Measurements from ENCODE around the gene VAV3. TPM values are rescaled to one million over a fixed set of nuclear protein-coding genes. Genes with fewer than 3 reads are reported as not detected.

Gene VAV3
- total and polyA plus RNA-seq, 2 of the 8 experiments (the other 6 are each of a cell fraction or from before 2014, with no cell fraction given): 2.9 to 7.9 TPM

DNA sequence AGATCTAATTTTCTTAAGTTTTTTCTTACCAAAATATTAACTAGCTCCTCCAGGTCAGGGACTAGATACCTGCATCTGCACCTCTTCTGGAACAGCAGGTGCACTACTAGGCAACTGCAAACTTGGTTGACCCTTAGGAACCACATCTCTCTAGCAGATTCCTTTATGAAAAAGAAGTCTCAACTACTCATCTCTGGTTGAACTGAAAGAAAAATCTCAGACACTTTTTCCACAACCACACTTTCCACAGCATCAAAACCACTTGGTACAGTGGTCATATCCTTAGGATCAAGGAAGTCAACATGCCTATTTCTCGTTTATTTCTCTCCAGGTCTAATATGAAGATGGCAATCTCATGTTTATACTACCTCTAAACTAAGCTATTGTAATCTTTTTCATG is 52.3 kb downstream of the VAV3 start:
- Histone ChIP-seq H3K4me1 (replicated peaks in 1 of 4; ENCODE audit: control insufficient read depth in 3 of 4, insufficient read depth in 4 of 4, low read length in 3 of 4) (no peaks in the 10 kb centered on the region), H3K9ac (replicated peaks in 1 of 4; ENCODE audit: extremely low read depth in 1 of 4, low read depth in 3 of 4, low read length in 3 of 4) (no peak overlapping the region), H4K91ac (replicated peaks; ENCODE audit: insufficient read length, low read length) (no peak overlapping the region), H4K8ac (ENCODE audit: extremely low read depth, insufficient read depth, low read length) (no peak overlapping the region), H3K14ac (ENCODE audit: insufficient read length) (no peak overlapping the region), H3K4me2 (ENCODE audit: insufficient read depth in 1 of 2, low read depth in 2 of 2, low read length in 2 of 2) (no peak overlapping the region), H3K79me2 (ENCODE audit: control insufficient read depth in 1 of 2, insufficient read depth in 2 of 2, low read length in 2 of 2) (peaks cover 0 to 4% of the 10 kb centered on the region in 2 experiments; a peak in 1 of 4 replicates), H4K5ac (ENCODE audit: insufficient read length, low read depth, low read length) (no peak overlapping the region), H2BK5ac (ENCODE audit: low read depth, low read length) (no peak overlapping the region), H3K9me3 (ENCODE audit: insufficient read depth in 2 of 2, low read depth in 1 of 2, low read length in 1 of 2) (no peaks in the 10 kb centered on the region), H3K23me2 (ENCODE audit: low read depth, low read length) (no peaks in the 10 kb centered on the region), H3K79me1 (ENCODE audit: low read depth, low read length) (no peaks in the 10 kb centered on the region; the same call in 1 of the 2 replicates), H3K23ac (ENCODE audit: insufficient read length) (no peak overlapping the region), H4K20me1 (replicated peaks in 1 of 2; ENCODE audit: control insufficient read depth in 1 of 2, insufficient read depth in 2 of 2, low read length in 2 of 2) (no peaks in the 10 kb centered on the region), H3K4me3 (ENCODE audit: extremely low read depth in 1 of 4, insufficient read depth in 2 of 4, low read depth in 3 of 4, low read length in 4 of 4) (no peak overlapping the region), H2AFZ (ENCODE audit: low read length) (no peak overlapping the region), H3K18ac (ENCODE audit: extremely low read depth, low read length) (no peak overlapping the region), H2AK5ac (ENCODE audit: low read depth, low read length) (no peak overlapping the region), H3K27me3 (replicated peaks in 1 of 4; ENCODE audit: control insufficient read depth in 3 of 4, extremely low read depth in 1 of 4, insufficient read depth in 3 of 4, low read length in 3 of 4) (no peaks in the 10 kb centered on the region; a peak in 1 of 7 replicates), H3K56ac (replicated peaks; ENCODE audit: insufficient read length, low read depth, low read length) (no peak overlapping the region), H2BK12ac (ENCODE audit: low read depth, low read length) (no peak overlapping the region), H2BK120ac (replicated peaks; ENCODE audit: low read depth, low read length) (no peak overlapping the region), H3K36me3 (ENCODE audit: control insufficient read depth in 2 of 4, insufficient read depth in 4 of 4, low read length in 3 of 4) (no peaks in the 10 kb centered on the region), H2BK15ac (ENCODE audit: low read length) (no peak overlapping the region), H3K4ac (replicated peaks; ENCODE audit: insufficient read length, low read depth, low read length) (no peak overlapping the region), H3K27ac (ENCODE audit: low read depth, low read length) (no peak overlapping the region), H2BK20ac (ENCODE audit: low read length) (no peak overlapping the region)
- ChIA-PET POLR2A (ENCODE audit: partially characterized antibody) (no interaction called here), CTCF (ENCODE audit: partially characterized antibody) (no interaction called here)
- DNase-seq (ENCODE audit: low read depth in 1 of 2, low spot score in 2 of 2): no peak
- TF ChIP-seq EGR1 (IDR thresholded peaks at IDR 0.05; ENCODE audit: borderline replicate concordance, low read depth, low read length) (no peak), BRCA1 (IDR thresholded peaks at IDR 0.05; ENCODE audit: low read depth, low read length) (no peak), CTCF (IDR thresholded peaks at IDR 0.05; ENCODE audit: control extremely low read depth in 1 of 3, insufficient read depth in 1 of 3, low read depth in 1 of 3, low read length in 3 of 3) (no peak), MAX (IDR thresholded peaks at IDR 0.05) (no peak), GABPA (IDR thresholded peaks at IDR 0.05; ENCODE audit: borderline replicate concordance, insufficient read depth, low read length) (no peak), TBP (IDR thresholded peaks at IDR 0.05; ENCODE audit: low read depth, low read length) (no peak), CHD1 (IDR thresholded peaks at IDR 0.05; ENCODE audit: low read depth, low read length) (no peak), GTF2F1 (IDR thresholded peaks at IDR 0.05; ENCODE audit: borderline replicate concordance, low read depth, low read length) (no peak)
- TF ChIP-seq, protein P1, sequence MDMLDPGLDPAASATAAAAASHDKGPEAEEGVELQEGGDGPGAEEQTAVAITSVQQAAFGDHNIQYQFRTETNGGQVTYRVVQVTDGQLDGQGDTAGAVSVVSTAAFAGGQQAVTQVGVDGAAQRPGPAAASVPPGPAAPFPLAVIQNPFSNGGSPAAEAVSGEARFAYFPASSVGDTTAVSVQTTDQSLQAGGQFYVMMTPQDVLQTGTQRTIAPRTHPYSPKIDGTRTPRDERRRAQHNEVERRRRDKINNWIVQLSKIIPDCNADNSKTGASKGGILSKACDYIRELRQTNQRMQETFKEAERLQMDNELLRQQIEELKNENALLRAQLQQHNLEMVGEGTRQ (IDR thresholded peaks at IDR 0.05; ENCODE audit: low read length): no peak
- 88% methylated on average over 1 of the region's 1 CpG; no CpG with 5 or more reads in 1 of the 2 experiments for WGBS, 2 experiments (ENCODE audit: extremely low coverage in 1 of 2, insufficient coverage in 1 of 2, insufficient read length in 1 of 2, insufficient replicate concordance in 2 of 2, low coverage in 1 of 2, low lambda C conversion rate in 2 of 2, missing lambda C conversion rate in 1 of 2)
- no peak for FAIRE-seq
